ENCODE results near the gene KCTD13. TPM values are rescaled to one million over a fixed set of nuclear protein-coding genes. Genes with fewer than 3 reads are reported as not detected.

The KCTD13 gene
- total and polyA plus RNA-seq, 2 donors from 2014 or later: 9.9 to 25.8 TPM

DNA sequence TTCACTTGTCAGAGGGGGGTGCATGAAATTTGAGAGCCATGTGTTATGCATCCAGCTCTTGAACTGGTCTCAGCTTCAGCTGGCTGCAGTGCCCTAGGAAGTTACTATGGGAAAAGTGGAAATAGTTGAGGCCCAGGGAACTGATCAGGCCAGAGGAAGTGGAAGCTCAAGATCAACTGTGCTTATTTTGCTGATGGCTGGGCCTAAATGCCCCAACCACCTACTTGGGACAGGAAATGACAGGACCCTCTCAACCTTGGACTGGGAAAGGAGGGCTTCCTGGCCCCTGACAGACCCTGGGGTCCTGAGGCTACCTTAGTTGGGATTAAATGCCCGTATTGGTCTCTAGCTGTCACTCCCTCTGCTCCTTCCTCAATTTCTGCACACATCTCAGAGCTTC is 46.5 kb upstream of the KCTD13 start:
- no peak for DNase-seq
- H3K36me3 ChIP-seq (ENCODE audit: control insufficient read depth in 2 of 3, insufficient read depth in 3 of 3, low read length in 3 of 3): peaks cover 3 to 19% (median 6%) of the 10 kb centered on the region in 3 donors
- no peaks in the 10 kb centered on the region for H3K27me3 ChIP-seq (ENCODE audit: control insufficient read depth, insufficient read depth, low read length)
- peaks cover 3 to 25% (median 9%) of the 10 kb centered on the region in 3 donors for H3K4me1 ChIP-seq (ENCODE audit: control insufficient read depth in 2 of 3, insufficient read depth in 2 of 3, low read depth in 1 of 3, low read length in 3 of 3)
- TF ChIP-seq, protein P1, sequence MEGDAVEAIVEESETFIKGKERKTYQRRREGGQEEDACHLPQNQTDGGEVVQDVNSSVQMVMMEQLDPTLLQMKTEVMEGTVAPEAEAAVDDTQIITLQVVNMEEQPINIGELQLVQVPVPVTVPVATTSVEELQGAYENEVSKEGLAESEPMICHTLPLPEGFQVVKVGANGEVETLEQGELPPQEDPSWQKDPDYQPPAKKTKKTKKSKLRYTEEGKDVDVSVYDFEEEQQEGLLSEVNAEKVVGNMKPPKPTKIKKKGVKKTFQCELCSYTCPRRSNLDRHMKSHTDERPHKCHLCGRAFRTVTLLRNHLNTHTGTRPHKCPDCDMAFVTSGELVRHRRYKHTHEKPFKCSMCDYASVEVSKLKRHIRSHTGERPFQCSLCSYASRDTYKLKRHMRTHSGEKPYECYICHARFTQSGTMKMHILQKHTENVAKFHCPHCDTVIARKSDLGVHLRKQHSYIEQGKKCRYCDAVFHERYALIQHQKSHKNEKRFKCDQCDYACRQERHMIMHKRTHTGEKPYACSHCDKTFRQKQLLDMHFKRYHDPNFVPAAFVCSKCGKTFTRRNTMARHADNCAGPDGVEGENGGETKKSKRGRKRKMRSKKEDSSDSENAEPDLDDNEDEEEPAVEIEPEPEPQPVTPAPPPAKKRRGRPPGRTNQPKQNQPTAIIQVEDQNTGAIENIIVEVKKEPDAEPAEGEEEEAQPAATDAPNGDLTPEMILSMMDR (IDR thresholded peaks at IDR 0.05; ENCODE audit: borderline replicate concordance, extremely low read depth, insufficient read depth): no peak
- no peak overlapping the region for H3K9ac ChIP-seq (ENCODE audit: low read length in 3 of 3)
- FAIRE-seq: no peak
- no peaks in the 10 kb centered on the region for H3K9me3 ChIP-seq (ENCODE audit: control insufficient read depth in 2 of 3, insufficient read depth in 1 of 3, low read length in 3 of 3)
- intact Hi-C loops (cut with DNase I): no loop called here
- no peak overlapping the region for H3K4me3 ChIP-seq (ENCODE audit: low read length in 3 of 3)
- no peak overlapping the region for H3K27ac ChIP-seq (ENCODE audit: low read depth in 2 of 2, low read length in 2 of 2)

DNA sequence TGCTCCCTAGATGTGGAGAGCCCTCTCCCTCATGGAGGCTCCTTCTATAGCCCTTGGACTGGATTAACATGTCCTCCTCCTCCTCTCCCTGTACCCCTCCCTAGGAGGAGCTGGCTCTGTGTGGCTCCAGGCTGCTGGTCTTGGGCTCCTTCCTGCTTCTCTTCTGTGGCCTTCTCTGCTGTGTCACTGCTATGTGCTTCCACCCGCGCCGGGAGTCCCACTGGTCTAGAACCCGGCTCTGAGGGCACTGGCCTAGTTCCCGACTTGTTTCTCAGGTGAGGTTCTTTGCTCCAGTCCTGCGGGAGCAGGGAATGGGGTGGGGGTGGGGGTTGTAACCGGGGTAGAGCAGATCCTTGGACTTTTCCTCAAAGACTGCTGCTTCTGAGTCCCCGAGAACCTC is 45.3 kb upstream of the KCTD13 start:
- Histone ChIP-seq H3K27me3 (ENCODE audit: control insufficient read depth, insufficient read depth, low read length) (no peaks in the 10 kb centered on the region), H3K9ac (ENCODE audit: low read length in 3 of 3) (no peak overlapping the region), H3K4me1 (ENCODE audit: control insufficient read depth in 2 of 3, insufficient read depth in 2 of 3, low read depth in 1 of 3, low read length in 3 of 3) (peaks cover 0 to 19% (median 9%) of the 10 kb centered on the region in 3 donors), H3K36me3 (ENCODE audit: control insufficient read depth in 2 of 3, insufficient read depth in 3 of 3, low read length in 3 of 3) (peaks cover 3 to 19% (median 5%) of the 10 kb centered on the region in 3 donors), H3K9me3 (ENCODE audit: control insufficient read depth in 2 of 3, insufficient read depth in 1 of 3, low read length in 3 of 3) (no peaks in the 10 kb centered on the region), H3K27ac (ENCODE audit: low read depth in 2 of 2, low read length in 2 of 2) (no peak overlapping the region), H3K4me3 (ENCODE audit: low read length in 3 of 3) (no peak overlapping the region)
- FAIRE-seq (no peak), DNase-seq (no peak)
- TF ChIP-seq, protein P1 (IDR thresholded peaks at IDR 0.05; ENCODE audit: borderline replicate concordance, extremely low read depth, insufficient read depth): no peak
- intact Hi-C loops (cut with DNase I): no loop called here

DNA sequence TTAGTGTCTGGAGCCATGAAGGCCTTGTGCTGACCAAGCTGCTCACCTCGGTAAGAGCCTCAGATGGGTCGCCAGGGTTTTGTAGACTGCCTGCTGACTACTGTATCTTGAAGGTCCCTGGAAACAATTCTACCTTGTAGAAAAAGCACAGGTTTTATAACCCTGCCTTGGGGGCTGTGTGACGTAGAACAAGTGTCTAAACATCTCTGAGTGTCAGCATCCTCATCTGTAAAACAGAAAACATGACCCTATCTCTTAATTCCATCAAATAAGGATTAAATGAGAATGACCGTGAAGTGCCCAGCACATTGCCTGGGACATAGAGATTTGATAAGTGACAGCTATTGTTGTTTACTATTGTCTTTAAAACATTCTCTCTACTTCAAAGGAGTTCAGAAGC is 42.2 kb upstream of the KCTD13 start:
- peaks cover 3 to 19% (median 5%) of the 10 kb centered on the region in 3 donors for H3K36me3 ChIP-seq (ENCODE audit: control insufficient read depth in 2 of 3, insufficient read depth in 3 of 3, low read length in 3 of 3)
- no peak for FAIRE-seq

More for the DNA sequence above, 42.2 kb upstream of the KCTD13 start:
- no peaks in the 10 kb centered on the region for H3K27me3 ChIP-seq (ENCODE audit: control insufficient read depth, insufficient read depth, low read length)
- peaks cover 0 to 2% (median 0%) of the 10 kb centered on the region in 3 donors for H3K4me1 ChIP-seq (ENCODE audit: control insufficient read depth in 2 of 3, insufficient read depth in 2 of 3, low read depth in 1 of 3, low read length in 3 of 3)
- H3K27ac ChIP-seq (ENCODE audit: low read depth in 2 of 2, low read length in 2 of 2): no peak overlapping the region
- DNase-seq: no peak
- H3K9me3 ChIP-seq (ENCODE audit: control insufficient read depth in 2 of 3, insufficient read depth in 1 of 3, low read length in 3 of 3): no peaks in the 10 kb centered on the region
- no peak overlapping the region for H3K4me3 ChIP-seq (ENCODE audit: low read length in 3 of 3)
- intact Hi-C loops (cut with DNase I): no loop called here
- H3K9ac ChIP-seq (ENCODE audit: low read length in 3 of 3): no peak overlapping the region
- TF ChIP-seq, protein P1 (IDR thresholded peaks at IDR 0.05; ENCODE audit: borderline replicate concordance, extremely low read depth, insufficient read depth): no peak
